Measurements from ENCODE around the gene EIF4A3. TPM values are rescaled to one million over a fixed set of nuclear protein-coding genes. Genes with fewer than 3 reads are reported as not detected.

The EIF4A3 gene
- polyA plus RNA-seq, 2 of the 4 experiments (the other 2 are of a cell fraction): 181 to 189 TPM

- WGBS (ENCODE audit: missing lambda C conversion rate): 89% methylated on average over 24 of the region's 24 CpGs
- DNase-seq (ENCODE audit: low read depth in 1 of 2, low spot score in 1 of 2) (no peak), ATAC-seq (peak in 1 of 2 experiments; percentile 6; a peak in 3 of 6 replicates), FAIRE-seq (no peak)
- TF ChIP-seq CTCF (IDR thresholded peaks at IDR 0.05) (no peak), CBX8 (IDR thresholded peaks at IDR 0.05) (no peak), HOXB13 (CRISPR knock-in tag; IDR thresholded peaks at IDR 0.05; ENCODE audit: low read depth) (no peak), RNF2 (IDR thresholded peaks at IDR 0.05; ENCODE audit: borderline replicate concordance, low read depth) (no peak), KDM5A (IDR thresholded peaks at IDR 0.05) (no peak), FOSL2 (IDR thresholded peaks at IDR 0.05) (no peak), FOSL2 (CRISPR knock-in tag; IDR thresholded peaks at IDR 0.05) (no peak), RFX5 (IDR thresholded peaks at IDR 0.05) (no peak), HES2 (IDR thresholded peaks at IDR 0.05) (no peak)
- TF ChIP-seq, protein P1, sequence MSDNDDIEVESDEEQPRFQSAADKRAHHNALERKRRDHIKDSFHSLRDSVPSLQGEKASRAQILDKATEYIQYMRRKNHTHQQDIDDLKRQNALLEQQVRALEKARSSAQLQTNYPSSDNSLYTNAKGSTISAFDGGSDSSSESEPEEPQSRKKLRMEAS (IDR thresholded peaks at IDR 0.05): no peak
- TF ChIP-seq, protein P2, sequence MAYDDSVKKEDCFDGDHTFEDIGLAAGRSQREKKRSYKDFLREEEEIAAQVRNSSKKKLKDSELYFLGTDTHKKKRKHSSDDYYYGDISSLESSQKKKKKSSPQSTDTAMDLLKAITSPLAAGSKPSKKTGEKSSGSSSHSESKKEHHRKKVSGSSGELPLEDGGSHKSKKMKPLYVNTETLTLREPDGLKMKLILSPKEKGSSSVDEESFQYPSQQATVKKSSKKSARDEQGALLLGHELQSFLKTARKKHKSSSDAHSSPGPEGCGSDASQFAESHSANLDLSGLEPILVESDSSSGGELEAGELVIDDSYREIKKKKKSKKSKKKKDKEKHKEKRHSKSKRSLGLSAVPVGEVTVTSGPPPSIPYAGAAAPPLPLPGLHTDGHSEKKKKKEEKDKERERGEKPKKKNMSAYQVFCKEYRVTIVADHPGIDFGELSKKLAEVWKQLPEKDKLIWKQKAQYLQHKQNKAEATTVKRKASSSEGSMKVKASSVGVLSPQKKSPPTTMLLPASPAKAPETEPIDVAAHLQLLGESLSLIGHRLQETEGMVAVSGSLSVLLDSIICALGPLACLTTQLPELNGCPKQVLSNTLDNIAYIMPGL (CRISPR knock-in tag; IDR thresholded peaks at IDR 0.05; ENCODE audit: borderline replicate concordance): no peak
- CTCF ChIA-PET: interaction anchor here (0.7 to 11.7 kb wide), 8 partner anchors 8 to 37 kb away, joined by 3 to 99 read pairs (median 4); partner anchors contain the start of gene GAA
- H3K4me2 ChIP-seq: no peak overlapping the region
- H3K9me3 ChIP-seq: no peaks in the 10 kb centered on the region
- no peaks in the 10 kb centered on the region for H3K4me1 ChIP-seq
- no peak overlapping the region for H3K27ac ChIP-seq
- no peak overlapping the region for H3K4me3 ChIP-seq
- POLR2A ChIA-PET: no interaction called here
These were observed 27.6 kb downstream of the EIF4A3 start for GRCh38 chr17:80119271-80119791.

DNA sequence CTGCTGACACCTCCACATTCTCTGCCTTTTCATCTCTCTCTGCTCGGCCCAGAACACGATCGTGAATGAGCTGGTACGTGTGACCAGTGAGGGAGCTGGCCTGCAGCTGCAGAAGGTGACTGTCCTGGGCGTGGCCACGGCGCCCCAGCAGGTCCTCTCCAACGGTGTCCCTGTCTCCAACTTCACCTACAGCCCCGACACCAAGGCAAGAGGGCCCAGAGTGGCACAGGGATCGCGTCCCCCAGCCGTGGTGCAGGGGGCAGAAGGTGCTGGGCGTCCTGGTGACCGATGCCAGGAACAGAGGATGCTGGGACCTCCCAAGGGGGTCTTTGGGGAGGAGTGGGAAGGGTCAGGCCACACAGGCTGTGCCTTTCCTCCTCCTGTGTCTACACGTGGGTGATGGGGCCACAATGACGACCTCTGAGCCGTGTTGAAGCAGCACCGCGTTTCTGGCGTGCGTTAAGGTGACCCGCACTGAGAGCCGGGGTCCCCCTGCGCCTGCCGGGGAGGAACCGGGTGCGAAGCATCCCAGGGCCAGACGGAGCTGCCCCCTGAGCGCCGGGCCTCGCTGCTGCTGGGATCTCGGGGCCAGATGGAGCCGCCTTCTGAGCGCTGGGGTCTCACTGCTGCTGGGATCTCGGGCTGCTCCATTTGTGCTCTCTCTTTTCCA, 28.2 kb downstream of the EIF4A3 start:
- Histone ChIP-seq H3K4me1 (no peaks in the 10 kb centered on the region), H3K4me3 (no peak overlapping the region), H3K9me3 (no peaks in the 10 kb centered on the region), H3K27ac (no peak overlapping the region), H3K4me2 (no peak overlapping the region)
- WGBS (ENCODE audit: missing lambda C conversion rate): 88% methylated on average over 31 of the region's 35 CpGs
- ChIA-PET POLR2A (interaction anchor here (1.0 kb wide), 1 partner anchor 17 kb away, joined by 3 read pairs; the partner anchor contains the start of gene GAA), CTCF (interaction anchor here (0.7 to 11.7 kb wide), 7 partner anchors 9 to 36 kb away, joined by 3 to 99 read pairs (median 4); partner anchors contain the start of gene GAA)
- FAIRE-seq: no peak
- no peak for TF ChIP-seq PBX3 (IDR thresholded peaks at IDR 0.05)
- TF ChIP-seq GATA3 (IDR thresholded peaks at IDR 0.05; ENCODE audit: borderline replicate concordance): no peak
- TF ChIP-seq RCOR1 (IDR thresholded peaks at IDR 0.05; ENCODE audit: low read depth, low read length): no peak
- no peak for TF ChIP-seq JUN (IDR thresholded peaks at IDR 0.05)
- no peak for TF ChIP-seq FOSB (CRISPR knock-in tag; IDR thresholded peaks at IDR 0.05)
- no peak for TF ChIP-seq TFCP2L1 (CRISPR knock-in tag; IDR thresholded peaks at IDR 0.05)
- TF ChIP-seq HOXA7 (CRISPR knock-in tag; IDR thresholded peaks at IDR 0.05): no peak
- no peak for TF ChIP-seq JUNB (IDR thresholded peaks at IDR 0.05)
- no peak for TF ChIP-seq KDM1A (IDR thresholded peaks at IDR 0.05; ENCODE audit: low read depth)
- no peak for TF ChIP-seq MYC (IDR thresholded peaks at IDR 0.05; ENCODE audit: borderline replicate concordance, low read length)
- no peak for TF ChIP-seq PHF8 (IDR thresholded peaks at IDR 0.05; ENCODE audit: borderline replicate concordance, low read depth)
- TF ChIP-seq ZSCAN20 (CRISPR knock-in tag; IDR thresholded peaks at IDR 0.05): no peak
- no peak for TF ChIP-seq KDM5A (IDR thresholded peaks at IDR 0.05)
- no peak for TF ChIP-seq POLR2AphosphoS2 (conservative IDR thresholded peaks at IDR 0.05; ENCODE audit: low read length)
- no peak for TF ChIP-seq EHF (CRISPR knock-in tag; IDR thresholded peaks at IDR 0.05)
- no peak for TF ChIP-seq CHD2 (IDR thresholded peaks at IDR 0.05; ENCODE audit: low read length, partially characterized antibody)
- TF ChIP-seq RFX5 (IDR thresholded peaks at IDR 0.05): no peak
- peak; percentile 4 to 7; a peak in 2 of 6 replicates for ATAC-seq
- no peak for DNase-seq (ENCODE audit: low read depth in 1 of 2, low spot score in 1 of 2)
